GM13977 (cell line): ENCODE data around the gene SCRN1.

ENCODE experiments used
- DNase-seq: peaks from one replicate; pipeline ENCODE4 v3.0.0; 2012; ENCODE audit warnings: low spot score
- in situ Hi-C: fragments of 300-500 bp; cut with MboI; formaldehyde crosslinking; loops from one replicate; pipeline ENCODE4 v1.12.0; 2022; ENCODE audit warnings: low sequenced_read_pairs, low pct_unique_long_range_greater_than_20kb, mixed read lengths, inconsistent platforms; ENCODE audit not compliant: unreplicated experiment
- TF ChIP-seq, protein P1 (sequence below): IDR thresholded peaks from 2 replicates; pipeline ENCODE4 v1.5.1; 2012; ENCODE audit warnings: mild to moderate bottlenecking, control low read depth; ENCODE audit not compliant: insufficient read depth; ENCODE audit errors: extremely low read depth, missing control alignments

SCRN1 gene

DNA sequence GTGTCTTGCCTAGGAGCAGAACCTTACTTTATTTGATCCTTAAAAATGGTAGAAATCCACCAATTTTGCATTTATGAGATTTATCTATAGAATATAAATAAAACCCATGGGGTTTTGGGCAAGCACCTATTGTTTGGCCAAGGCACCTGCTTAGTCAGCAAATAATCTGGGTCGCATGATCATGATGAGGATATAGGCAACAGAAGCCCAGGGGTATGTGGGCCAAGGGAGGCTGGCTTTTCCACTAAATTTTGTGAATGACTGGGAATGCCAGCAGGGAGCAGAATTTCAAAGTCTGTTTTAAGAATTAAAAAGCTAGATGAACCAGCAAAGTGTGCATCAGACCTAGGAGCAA, 17.3 kb downstream of the SCRN1 start:
- in situ Hi-C loops: no loop called here
- TF ChIP-seq, protein P1, sequence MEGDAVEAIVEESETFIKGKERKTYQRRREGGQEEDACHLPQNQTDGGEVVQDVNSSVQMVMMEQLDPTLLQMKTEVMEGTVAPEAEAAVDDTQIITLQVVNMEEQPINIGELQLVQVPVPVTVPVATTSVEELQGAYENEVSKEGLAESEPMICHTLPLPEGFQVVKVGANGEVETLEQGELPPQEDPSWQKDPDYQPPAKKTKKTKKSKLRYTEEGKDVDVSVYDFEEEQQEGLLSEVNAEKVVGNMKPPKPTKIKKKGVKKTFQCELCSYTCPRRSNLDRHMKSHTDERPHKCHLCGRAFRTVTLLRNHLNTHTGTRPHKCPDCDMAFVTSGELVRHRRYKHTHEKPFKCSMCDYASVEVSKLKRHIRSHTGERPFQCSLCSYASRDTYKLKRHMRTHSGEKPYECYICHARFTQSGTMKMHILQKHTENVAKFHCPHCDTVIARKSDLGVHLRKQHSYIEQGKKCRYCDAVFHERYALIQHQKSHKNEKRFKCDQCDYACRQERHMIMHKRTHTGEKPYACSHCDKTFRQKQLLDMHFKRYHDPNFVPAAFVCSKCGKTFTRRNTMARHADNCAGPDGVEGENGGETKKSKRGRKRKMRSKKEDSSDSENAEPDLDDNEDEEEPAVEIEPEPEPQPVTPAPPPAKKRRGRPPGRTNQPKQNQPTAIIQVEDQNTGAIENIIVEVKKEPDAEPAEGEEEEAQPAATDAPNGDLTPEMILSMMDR: no peak
- no peak for DNase-seq

DNA sequence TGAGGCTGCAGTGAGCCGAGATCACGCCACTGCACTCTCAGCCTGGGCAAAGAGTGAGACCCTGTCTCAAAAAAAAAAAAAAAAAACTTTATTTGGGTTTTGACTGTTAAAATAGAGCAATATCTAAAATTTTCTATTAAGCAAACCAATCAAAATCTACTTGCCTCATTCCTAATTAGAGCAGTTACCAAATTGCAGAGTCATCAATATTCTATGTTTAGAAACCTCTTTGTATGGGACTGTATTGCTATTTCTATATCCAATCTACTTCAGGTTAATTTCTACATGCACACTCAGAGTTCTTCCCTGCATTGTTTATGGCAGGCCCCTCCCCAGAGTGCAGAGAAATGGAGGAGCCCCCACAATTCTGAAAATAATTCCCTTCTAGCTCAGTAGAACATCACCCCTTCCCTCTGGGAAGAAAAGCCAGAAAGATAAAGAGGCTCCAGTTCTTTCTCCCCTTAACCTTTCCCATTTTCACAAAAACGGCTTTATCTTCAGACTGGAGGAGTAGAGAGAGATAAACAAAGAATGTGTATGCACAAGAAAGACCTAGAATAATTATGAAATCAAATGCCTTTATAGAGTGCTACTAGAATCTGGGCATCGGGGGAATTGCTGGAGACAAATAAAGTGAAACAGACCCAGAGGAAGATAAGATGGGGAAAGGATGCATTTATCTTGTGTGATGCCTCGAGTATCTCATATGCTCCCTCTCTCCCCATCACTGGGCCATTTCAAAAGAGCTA, 17.9 kb downstream of the SCRN1 start:
- TF ChIP-seq, protein P1: no peak
- in situ Hi-C loops: no loop called here
- no peak for DNase-seq

DNA sequence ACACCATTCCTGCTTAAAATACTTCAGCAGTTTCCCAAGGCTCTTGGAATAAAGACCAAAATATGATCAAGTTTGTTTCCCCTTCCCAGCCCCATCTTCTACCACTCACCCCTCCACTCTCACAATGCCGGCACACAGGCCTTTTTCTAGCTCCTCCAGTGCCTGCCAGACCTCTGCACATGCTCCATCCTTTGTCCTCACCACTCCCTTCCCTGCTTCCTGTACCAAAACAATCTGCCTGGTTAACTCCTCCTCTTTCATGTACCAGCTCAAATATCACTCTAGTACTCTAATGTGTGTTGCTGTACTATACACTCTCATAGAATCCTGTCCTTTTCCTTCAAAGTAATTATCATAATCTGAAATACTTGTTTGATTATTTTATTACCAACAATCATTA, 19.4 kb downstream of the SCRN1 start:
- DNase-seq: no peak
- TF ChIP-seq, protein P1: no peak
- in situ Hi-C loops: no loop called here

DNA sequence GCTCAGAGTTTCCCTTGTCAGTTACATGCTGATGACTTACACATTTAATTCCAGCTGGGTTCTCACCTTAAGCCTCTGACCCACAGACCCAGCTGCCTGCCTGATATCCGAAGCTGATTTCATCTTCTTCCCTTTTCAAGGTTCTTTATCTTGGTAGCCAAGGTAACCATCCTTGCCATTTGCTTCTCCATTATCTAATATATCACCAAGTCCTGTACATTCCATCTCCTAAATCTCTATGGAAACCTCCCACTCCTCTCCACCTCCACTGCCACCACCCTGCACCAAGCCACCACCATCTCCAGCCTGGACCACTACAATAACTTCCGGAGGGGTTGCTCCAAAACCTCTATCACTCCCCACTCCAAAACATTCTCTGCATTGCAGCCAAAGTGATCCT, 19.9 kb downstream of the SCRN1 start:
- DNase-seq: no peak
- in situ Hi-C loops: no loop called here

DNA sequence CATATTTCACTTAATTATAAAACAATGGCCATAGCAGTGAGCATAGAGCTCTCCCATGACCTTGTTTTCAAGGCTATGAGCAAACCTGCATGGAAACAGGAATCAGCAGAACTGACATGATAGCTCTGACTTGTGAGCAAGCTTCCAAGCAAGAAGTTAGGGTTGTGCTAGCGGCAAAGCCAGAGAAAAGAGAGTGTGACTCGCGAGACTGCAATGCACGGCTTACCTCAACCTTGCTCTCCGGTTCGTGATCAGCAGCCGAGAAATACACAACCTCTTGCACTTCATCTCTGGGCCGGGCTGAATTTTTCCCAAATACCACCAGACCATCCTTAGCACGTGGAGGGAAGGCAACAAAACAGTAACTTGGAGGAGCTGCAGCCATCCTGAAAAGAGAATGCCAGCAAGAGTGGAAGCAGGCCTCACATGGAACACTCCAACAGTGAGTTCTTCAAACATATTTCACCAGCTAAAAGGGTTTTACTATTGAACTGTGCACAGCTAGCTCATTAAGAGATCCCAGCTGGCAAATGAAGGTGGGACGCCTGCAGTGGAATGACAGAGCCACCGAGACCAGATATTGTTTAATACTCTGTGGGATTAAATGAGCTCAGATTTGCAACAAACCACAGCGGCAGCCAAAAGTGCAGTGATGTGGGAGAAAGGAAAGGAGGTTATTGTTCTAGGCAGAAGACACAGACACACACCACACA, 20.8 kb downstream of the SCRN1 start:
- in situ Hi-C loops: no loop called here
- TF ChIP-seq, protein P1: no peak
- DNase-seq: no peak

More for the DNA sequence above, 19.9 kb downstream of the SCRN1 start:
- TF ChIP-seq, protein P1: no peak

DNA sequence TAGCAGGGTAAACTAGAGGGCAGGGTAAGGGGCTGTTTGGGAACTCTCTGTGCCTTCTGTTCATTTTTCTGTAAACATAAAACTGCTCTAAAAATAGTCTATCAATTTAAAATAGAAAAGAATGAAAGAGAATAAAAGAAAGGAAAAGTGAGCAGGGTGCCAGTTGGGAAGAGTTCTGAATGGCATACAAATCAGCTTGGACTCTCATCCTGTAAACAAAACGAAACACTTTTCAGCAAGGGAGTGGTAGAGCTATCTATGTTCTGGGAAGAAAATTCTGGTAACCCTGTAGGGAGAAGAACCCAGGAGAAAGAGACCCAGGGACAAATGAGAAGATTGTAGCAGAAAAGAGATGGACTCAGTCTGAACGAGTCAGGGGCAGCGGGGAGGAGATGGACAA, 24.6 kb downstream of the SCRN1 start:
- TF ChIP-seq, protein P1: no peak

More for the DNA sequence above, 24.6 kb downstream of the SCRN1 start:
- DNase-seq: no peak
- in situ Hi-C loops: no loop called here
